Measurements from ENCODE around the gene GJA9.

- TF ChIP-seq EZH2phosphoT487 (IDR thresholded peaks at IDR 0.05; ENCODE audit: unreplicated experiment) (no peak), CTCF (conservative IDR thresholded peaks at IDR 0.05; ENCODE audit: low read depth in 2 of 2) (no peak), POLR2AphosphoS5 (IDR thresholded peaks at IDR 0.05; ENCODE audit: low read depth) (no peak), ETS1 (IDR thresholded peaks at IDR 0.05) (no peak), ZNF331 (CRISPR knock-in tag; IDR thresholded peaks at IDR 0.05; ENCODE audit: low read depth) (no peak), JUNB (IDR thresholded peaks at IDR 0.05; ENCODE audit: unreplicated experiment) (no peak), NANOG (IDR thresholded peaks at IDR 0.05; ENCODE audit: borderline replicate concordance) (no peak)
Observed at GRCh38 chr1:38858833-38859560, 22.4 kb downstream of the GJA9 start.
